ENCODE data around the gene FXYD5. TPM values are rescaled to one million over a fixed set of nuclear protein-coding genes. Genes with fewer than 3 reads are reported as not detected.

The FXYD5 gene
- total and polyA plus RNA-seq, 9 of the 15 experiments (the other 6 are each of a cell fraction or from before 2014, with no cell fraction given): 104 to 537 (median 174) TPM

DNA sequence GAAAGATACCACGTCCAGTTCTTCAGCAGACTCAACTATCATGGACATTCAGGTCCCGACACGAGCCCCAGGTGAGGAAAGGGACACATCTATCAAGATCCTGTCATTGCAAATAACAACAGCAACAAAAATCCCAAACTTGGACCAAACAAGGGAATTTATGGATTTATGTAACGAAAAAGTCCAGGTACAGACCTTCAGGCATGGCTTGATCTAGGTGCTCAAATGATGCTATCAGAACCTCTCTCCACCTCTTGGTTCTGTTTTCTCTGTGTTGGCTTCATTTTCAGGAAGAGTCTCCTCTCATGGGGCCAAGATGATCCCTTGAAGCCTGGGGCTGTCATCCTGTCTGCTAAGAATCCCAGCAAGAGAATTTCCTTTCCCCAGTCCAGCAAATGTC is 2.9 kb downstream of the FXYD5 start:
- Histone ChIP-seq H3K4me2 (ENCODE audit: insufficient read depth, low read length) (no peak overlapping the region), H3K27ac (ENCODE audit: extremely low read depth, low read depth, low read length) (no peak overlapping the region), H3K9ac (ENCODE audit: insufficient read depth in 1 of 2, low read depth in 2 of 2, low read length in 2 of 2) (peak overlapping the region in 1 of 2 experiments; percentile 65; a peak in 1 of 4 replicates), H3K4me1 (replicated peaks in 1 of 2; ENCODE audit: control insufficient read depth in 2 of 2, insufficient read depth in 2 of 2, low read length in 2 of 2) (peaks cover 26 to 52% of the 10 kb centered on the region in 2 experiments; a peak in 4 of 5 replicates), H3K79me2 (ENCODE audit: control insufficient read depth, insufficient read depth, low read length) (peaks cover 63% of the 10 kb centered on the region), H2AFZ (ENCODE audit: low read depth, low read length) (no peak overlapping the region), H3K36me3 (ENCODE audit: control insufficient read depth, insufficient read depth, low read length) (peaks cover 70% of the 10 kb centered on the region), H3K9me3 (replicated peaks; ENCODE audit: control insufficient read depth, insufficient read depth, low read depth, low read length) (no peaks in the 10 kb centered on the region), H3K27me3 (ENCODE audit: control insufficient read depth in 2 of 2, insufficient read depth in 2 of 2, low read length in 2 of 2) (no peaks in the 10 kb centered on the region), H3K4me3 (no peak overlapping the region), H4K20me1 (replicated peaks; ENCODE audit: control insufficient read depth, insufficient read depth, low read length) (no peaks in the 10 kb centered on the region), H3K9me1 (ENCODE audit: control insufficient read depth, insufficient read depth, low read length) (no peaks in the 10 kb centered on the region)
- in situ Hi-C loops (cut with MboI) (no loop called here), intact Hi-C loops (cut with micrococcal nuclease) (loop anchor here (5.0 kb wide), 1 partner anchor 110 kb away; the partner anchor contains the start of gene USF2)
- 98% methylated on average over 4 of the region's 4 CpGs for WGBS (ENCODE audit: insufficient coverage, low coverage, missing lambda C conversion rate)
- FAIRE-seq (no peak), ATAC-seq (no peak), DNase-seq (ENCODE audit: extremely low read depth in 1 of 4, low spot score in 3 of 4) (no peak)
- ChIA-PET CTCF (ENCODE audit: low intra/inter-chr PET ratio) (no interaction called here), POLR2A (interaction anchor here (0.5 kb wide), 1 partner anchor 44 kb away, joined by 4 read pairs; no protein-coding TSS in a partner anchor)
- no TSS peak for BruUV-seq (replicated peaks)
- no peak for TF ChIP-seq RFX1 (IDR thresholded peaks at IDR 0.05)
- no peak for TF ChIP-seq IRF1 (CRISPR knock-in tag; IDR thresholded peaks at IDR 0.05; ENCODE audit: borderline replicate concordance)
- peak; percentile 49 for TF ChIP-seq RBM25 (IDR thresholded peaks at IDR 0.05; ENCODE audit: low read depth, low read length, severe bottlenecking)

DNA sequence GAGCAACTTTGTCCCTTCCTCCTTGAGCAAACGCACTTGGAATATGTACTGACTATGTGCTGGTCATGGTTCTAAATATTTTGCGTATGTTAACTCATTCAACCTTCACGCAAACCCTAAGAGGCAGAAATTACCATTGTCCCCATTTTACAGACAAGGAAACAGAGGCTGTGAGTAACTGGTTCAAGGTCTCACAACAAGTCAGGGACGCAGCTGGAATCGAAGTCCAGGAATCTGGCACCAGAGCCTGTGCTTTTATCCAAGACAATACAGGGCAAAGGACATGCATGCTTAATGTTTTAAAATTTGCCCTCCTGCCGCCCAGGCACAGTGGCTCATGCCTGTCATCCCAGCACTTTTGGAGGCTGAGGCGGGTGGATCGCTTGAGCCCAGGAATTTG is 5.1 kb downstream of the FXYD5 start:
- ChIA-PET CTCF (ENCODE audit: low intra/inter-chr PET ratio) (no interaction called here), POLR2A (interaction anchor here (0.8 to 1.1 kb wide), 2 partner anchors 15 to 18 kb away, joined by 3 read pairs; no protein-coding TSS in a partner anchor)
- 89% methylated on average over 8 of the region's 8 CpGs for WGBS (ENCODE audit: insufficient coverage, low coverage, missing lambda C conversion rate)
- DNase-seq (ENCODE audit: extremely low read depth in 1 of 4, low spot score in 3 of 4) (no peak), FAIRE-seq (no peak), ATAC-seq (no peak)
- Histone ChIP-seq H3K79me2 (ENCODE audit: control insufficient read depth, insufficient read depth, low read length) (peaks cover 65% of the 10 kb centered on the region), H3K27me3 (ENCODE audit: control insufficient read depth in 2 of 2, insufficient read depth in 2 of 2, low read length in 2 of 2) (no peaks in the 10 kb centered on the region), H3K9ac (ENCODE audit: insufficient read depth in 1 of 2, low read depth in 2 of 2, low read length in 2 of 2) (no peak overlapping the region), H3K36me3 (ENCODE audit: control insufficient read depth, insufficient read depth, low read length) (peaks cover 92% of the 10 kb centered on the region), H4K20me1 (replicated peaks; ENCODE audit: control insufficient read depth, insufficient read depth, low read length) (no peaks in the 10 kb centered on the region), H3K4me2 (ENCODE audit: insufficient read depth, low read length) (no peak overlapping the region), H3K4me1 (replicated peaks in 1 of 2; ENCODE audit: control insufficient read depth in 2 of 2, insufficient read depth in 2 of 2, low read length in 2 of 2) (peaks cover 38 to 48% of the 10 kb centered on the region in 2 experiments), H3K27ac (ENCODE audit: extremely low read depth, low read depth, low read length) (no peak overlapping the region), H3K9me3 (replicated peaks; ENCODE audit: control insufficient read depth, insufficient read depth, low read depth, low read length) (no peaks in the 10 kb centered on the region), H2AFZ (ENCODE audit: low read depth, low read length) (no peak overlapping the region), H3K9me1 (ENCODE audit: control insufficient read depth, insufficient read depth, low read length) (no peaks in the 10 kb centered on the region), H3K4me3 (no peak overlapping the region)
- BruUV-seq (replicated peaks): no TSS peak
- intact Hi-C loops (cut with micrococcal nuclease): loop anchor here (5.0 kb wide), 1 partner anchor 108 kb away; the partner anchor contains the start of gene USF2
- TF ChIP-seq BRF2 (IDR thresholded peaks at IDR 0.05; ENCODE audit: borderline replicate concordance, insufficient read depth, insufficient read length) (no peak), ADNP (tag; IDR thresholded peaks at IDR 0.05) (peak; percentile 34; the same call in 1 of the 2 replicates), POLR3G (IDR thresholded peaks at IDR 0.05; ENCODE audit: extremely low read depth, insufficient read length, insufficient replicate concordance) (no peak), ZNF766 (CRISPR knock-in tag; conservative IDR thresholded peaks at IDR 0.05) (no peak), RBM25 (IDR thresholded peaks at IDR 0.05; ENCODE audit: low read depth, low read length, severe bottlenecking) (peak; percentile 61), BCOR (IDR thresholded peaks at IDR 0.05) (peak; percentile 55)
- in situ Hi-C loops (cut with MboI): no loop called here
